ENCODE measurements around the gene GOSR2.
"Not testable (repeated sequence)": the region's sequence is repeated elsewhere in the genome, so short reads cannot be mapped to it uniquely, and the experiment has no call there.

GOSR2 gene

GRCh38 chr17:46968224-46968834, 45.4 kb downstream of the GOSR2 start:
- DNase-seq, result peak; percentile 25

GRCh38 chr17:46968896-46969295, 45.9 kb downstream of the GOSR2 start:
- no peak for DNase-seq

GRCh38 chr17:46971647-46972300, 48.8 kb downstream of the GOSR2 start:
- no peak for DNase-seq

GRCh38 chr17:46972346-46972745, 49.4 kb downstream of the GOSR2 start:
- peak; percentile 77 for DNase-seq

GRCh38 chr17:46974086-46974485, 51.1 kb downstream of the GOSR2 start:
- DNase-seq, result peak; percentile 44

GRCh38 chr17:46975287-46975686, 52.3 kb downstream of the GOSR2 start:
- no peak for DNase-seq

GRCh38 chr17:46976626-46977270, 53.8 kb downstream of the GOSR2 start:
- peak; percentile 53 for DNase-seq

GRCh38 chr17:46977348-46977747, 54.4 kb downstream of the GOSR2 start:
- DNase-seq, result peak; percentile 85

GRCh38 chr17:46977750-46978488, 55.0 kb downstream of the GOSR2 start:
- DNase-seq, result peak; percentile 57

- no peak for DNase-seq
Measured at GRCh38 chr17:46978489-46979146, 55.7 kb downstream of the GOSR2 start.

GRCh38 chr17:46979147-46979863, 56.3 kb downstream of the GOSR2 start, which contains the start of gene RPRML:
TSS of gene RPRML (minus strand) at chr17:46979253. CDS start at chr17:46979007, 246 bp downstream.
- DNase-seq, result peak; percentile 42

- no peak for DNase-seq
Measured at GRCh38 chr17:46982577-46982976, 59.6 kb downstream of the GOSR2 start.

GRCh38 chr17:46983782-46984181, 60.8 kb downstream of the GOSR2 start:
- DNase-seq, result no peak

GRCh38 chr17:46984341-46984740, 61.4 kb downstream of the GOSR2 start:
- DNase-seq, result peak; percentile 85

GRCh38 chr17:46984892-46985291, 61.9 kb downstream of the GOSR2 start:
- DNase-seq, result peak; percentile 43

- DNase-seq, result peak; percentile 66
Measured at GRCh38 chr17:46986366-46986765, 63.4 kb downstream of the GOSR2 start.

- not testable (repeated sequence) for DNase-seq
Measured at GRCh38 chr17:46987927-46988326, 65.0 kb downstream of the GOSR2 start.

- no peak for DNase-seq
Measured at GRCh38 chr17:46989637-46990431, 66.9 kb downstream of the GOSR2 start.

GRCh38 chr17:46991617-46992016, 68.7 kb downstream of the GOSR2 start:
- DNase-seq, result peak; percentile 62
